Fibroblast of mammary gland (primary cell): ENCODE data around the gene CDYL2.

ENCODE experiments used
- DNase-seq: peaks from one replicate; pipeline ENCODE4 v3.0.0-alpha.2; 2010; ENCODE audit warnings: low read depth
- H3K4me3 ChIP-seq: 2 replicates; pipeline ENCODE4 v1.5.1; 2011; ENCODE audit warnings: low read depth, mild to moderate bottlenecking, low read length, moderate library complexity; ENCODE audit not compliant: control insufficient read depth
- CTCF ChIP-seq: conservative IDR thresholded peaks from 2 replicates; pipeline ENCODE4 v1.5.1; 2011; ENCODE audit warnings: low read depth, low read length, inconsistent platforms; ENCODE audit not compliant: control insufficient read depth, insufficient read depth

The CDYL2 gene

GRCh38 chr16:80707686-80708085 lies 96.7 kb downstream of the CDYL2 start:
- TF ChIP-seq CTCF = no peak
- DNase-seq = no peak
- H3K4me3 ChIP-seq = no peak overlapping the region

- no peak overlapping the region for H3K4me3 ChIP-seq
- TF ChIP-seq CTCF = no peak
- no peak for DNase-seq
Measured at GRCh38 chr16:80705596-80705995, 98.8 kb downstream of the CDYL2 start.

- DNase-seq = no peak
- no peak overlapping the region for H3K4me3 ChIP-seq
- no peak for TF ChIP-seq CTCF
Measured at GRCh38 chr16:80704751-80705505, 99.5 kb downstream of the CDYL2 start.

- H3K4me3 ChIP-seq = no peak overlapping the region
- no peak for DNase-seq
- no peak for TF ChIP-seq CTCF
Measured at GRCh38 chr16:80703131-80704071, 101.0 kb downstream of the CDYL2 start.

GRCh38 chr16:80702696-80703095 lies 101.7 kb downstream of the CDYL2 start:
- H3K4me3 ChIP-seq = no peak overlapping the region
- no peak for TF ChIP-seq CTCF
- DNase-seq = no peak

GRCh38 chr16:80700558-80700957 lies 103.8 kb downstream of the CDYL2 start:
- no peak for TF ChIP-seq CTCF
- DNase-seq = no peak

More at GRCh38 chr16:80700558-80700957, 103.8 kb downstream of the CDYL2 start:
- H3K4me3 ChIP-seq = no peak overlapping the region
